HepG2 (cell line): Measurements from ENCODE around the gene PLXNA4. TPM values are rescaled to one million over a fixed set of nuclear protein-coding genes. Genes with fewer than 3 reads are reported as not detected.
A peak's percentile ranks its signal among the peaks of the same experiment; 100 is the strongest.

ENCODE experiments used
- ATAC-seq: fragments of 200-7000 bp; cut with Tn5 transposase; 3 replicates; pipeline ENCODE4 v1.9.1; 2020; ENCODE audit warnings: mild to moderate bottlenecking, moderate library complexity
- BruUV-seq: library from RNA; stranded (reverse); fragments of 400-500 nt; replicated peaks from 2 replicates; lab custom pipeline; 2021; lab: Mats Ljungman, UMichigan
- CTCF ChIA-PET: fragments of 300-600 bp; formaldehyde crosslinking; extraction: SDS; loops from one replicate; lab custom pipeline; 2021; ENCODE audit warnings: low total read pairs, inconsistent platforms, low intra/inter-chr PET ratio; lab: Yijun Ruan, JAX
- POLR2A ChIA-PET: fragments of 350-600 bp; sonication (Branson Sonifier 250); formaldehyde crosslinking; loops from one replicate; lab custom pipeline; 2020; ENCODE audit warnings: antibody characterized with exemption, inconsistent platforms; lab: Yijun Ruan, JAX
- DNase-seq: peaks from one replicate; pipeline ENCODE4 v3.0.0-alpha.2; 2015; ENCODE audit warnings: low spot score
- FAIRE-seq: peaks from 3 replicates; lab custom pipeline; 2011; peaks lifted over from hg19 to GRCh38; lab: Jason Lieb, UNC
- H2AFZ ChIP-seq: one replicate; pipeline ENCODE4 v1.6.1; 2011; ENCODE audit warnings: low read length, inconsistent platforms
- H3K27ac ChIP-seq: fragments of 300-600 bp; 3 replicates; pipeline ENCODE4 v1.8.0; 2011; ENCODE audit warnings: mixed run types, mild to moderate bottlenecking, mixed read lengths, low read length, inconsistent platforms; ENCODE audit not compliant: insufficient read depth; ENCODE audit errors: extremely low read length
- H3K27me3 ChIP-seq, 2 experiments: fragments of 200-600 bp in 1 of 2; 2 replicates in 1 of 2; 3 replicates in 1 of 2; pipeline versions ENCODE4 v1.6.0 to v1.8.0; 2011; ENCODE audit warnings: low read length in 2 of 2, mild to moderate bottlenecking in 2 of 2, moderate library complexity in 2 of 2, inconsistent platforms in 1 of 2; ENCODE audit not compliant: insufficient read depth in 2 of 2, control insufficient read depth in 1 of 2
- H3K36me3 ChIP-seq, 2 experiments: fragments of 200-600 bp in 1 of 2; replicated peaks in 1 of 2; 2 replicates in 1 of 2; 3 replicates in 1 of 2; pipeline versions ENCODE4 v1.5.1 to v1.8.0; 2011; ENCODE audit warnings: low read length in 2 of 2, inconsistent platforms in 1 of 2; ENCODE audit not compliant: insufficient read depth in 2 of 2, control insufficient read depth in 1 of 2
- H3K4me1 ChIP-seq: 2 replicates; pipeline ENCODE4 v1.5.1; 2012; ENCODE audit warnings: low read length, inconsistent platforms; ENCODE audit not compliant: insufficient read depth
- H3K4me2 ChIP-seq: 2 replicates; pipeline ENCODE4 v1.6.0; 2011; ENCODE audit warnings: low read depth, low read length, inconsistent platforms
- H3K4me3 ChIP-seq, 3 experiments: fragments of 200-600 bp in 1 of 3; sonication (generic), shearing (Covaris generic) in 1 of 3; replicated peaks in 1 of 3; 2 replicates each; pipeline ENCODE4 v1.5.1; 2011 to 2016; ENCODE audit warnings: low read length in 3 of 3, inconsistent platforms in 2 of 3, low read depth in 2 of 3, mild to moderate bottlenecking in 2 of 3, control low read depth in 1 of 3, mixed read lengths in 1 of 3; ENCODE audit not compliant: insufficient read depth in 1 of 3
- H3K79me2 ChIP-seq: one replicate; pipeline ENCODE4 v1.6.1; 2011; ENCODE audit warnings: low read length, inconsistent platforms; ENCODE audit not compliant: insufficient read depth
- H3K9ac ChIP-seq: 2 replicates; pipeline ENCODE4 v1.6.0; 2011; ENCODE audit warnings: mild to moderate bottlenecking, low read depth, low read length, inconsistent platforms; ENCODE audit not compliant: insufficient read depth
- H3K9me3 ChIP-seq: 2 replicates; pipeline ENCODE4 v1.5.1; 2012; ENCODE audit warnings: mild to moderate bottlenecking, low read length
- H4K20me1 ChIP-seq: 2 replicates; pipeline ENCODE4 v1.6.0; 2011; ENCODE audit warnings: inconsistent platforms, mild to moderate bottlenecking, low read length, moderate library complexity; ENCODE audit not compliant: insufficient read depth
- RFX5 ChIP-seq: IDR thresholded peaks from 2 replicates; pipeline ENCODE4 v1.6.1; 2011; ENCODE audit warnings: low read depth, low read length, improper control_type of control experiment
- ZNF274 ChIP-seq: sonication (generic); formaldehyde crosslinking; IDR thresholded peaks from 2 replicates; pipeline ENCODE4 v1.5.1; 2020; ENCODE audit warnings: mild to moderate bottlenecking, missing genetic modification reagents
- WGBS: methylation state at CpG from one replicate; pipeline ENCODE4 v1.1.6; 2017; ENCODE audit warnings: low lambda C conversion rate; 5-methylcytosine and 5-hydroxymethylcytosine counted together
- in situ Hi-C: cut with HindIII; loops from 2 replicates; pipeline ENCODE4 v1.10.0; 2017; ENCODE audit warnings: low pct_unique_long_range_greater_than_20kb; ENCODE audit not compliant: extremely low pct_ligation_motif_present
- intact Hi-C: fragments of 100-400 bp; cut with micrococcal nuclease; formaldehyde crosslinking; loops from one replicate; pipeline ENCODE4 v1.10.0; 2022; ENCODE audit not compliant: unreplicated experiment
- polyA plus RNA-seq, 8 experiments: library from polyadenylated mRNA; depleted of rRNA in 3 of 8; stranded (reverse) in 7 of 8; unstranded in 1 of 8; fragments of >200 nt; fragmentation: Illumina TruSeq in 4 of 8; extraction: Trizol in 4 of 8; gene quantifications; 2 replicates each; pipeline versions ENCODE4 v1.2.1 to v1.2.3, GENCODE V29; 2011 to 2016; ENCODE audit warnings: low read depth in 4 of 8, missing spikeins in 1 of 8, mixed read lengths in 1 of 8; ENCODE audit not compliant: insufficient read depth in 1 of 8
- total RNA-seq, 5 experiments: library from RNA; depleted of rRNA; stranded (reverse); fragments of >200 nt; fragmentation: Illumina TruSeq; extraction: Trizol; gene quantifications; 2 replicates each; pipeline ENCODE4 v1.2.3, GENCODE V29; 2016; ENCODE audit warnings: low read depth in 1 of 5
- TF ChIP-seq, protein P1 (sequence below), 2 experiments: fragments of 450-650 bp in 1 of 2; sonication (generic) in 1 of 2; formaldehyde crosslinking in 1 of 2; IDR thresholded peaks; 2 replicates each; pipeline versions ENCODE4 v1.6.1 to v1.8.0; 2016 to 2022; ENCODE audit warnings: antibody characterized with exemption in 1 of 2, mild to moderate bottlenecking in 1 of 2, missing genetic modification reagents in 1 of 2

The PLXNA4 gene
- total and polyA plus RNA-seq, 2 of the 13 experiments (the other 11 are each of a cell fraction or from before 2014, with no cell fraction given): 0.01 to 0.04 TPM

DNA sequence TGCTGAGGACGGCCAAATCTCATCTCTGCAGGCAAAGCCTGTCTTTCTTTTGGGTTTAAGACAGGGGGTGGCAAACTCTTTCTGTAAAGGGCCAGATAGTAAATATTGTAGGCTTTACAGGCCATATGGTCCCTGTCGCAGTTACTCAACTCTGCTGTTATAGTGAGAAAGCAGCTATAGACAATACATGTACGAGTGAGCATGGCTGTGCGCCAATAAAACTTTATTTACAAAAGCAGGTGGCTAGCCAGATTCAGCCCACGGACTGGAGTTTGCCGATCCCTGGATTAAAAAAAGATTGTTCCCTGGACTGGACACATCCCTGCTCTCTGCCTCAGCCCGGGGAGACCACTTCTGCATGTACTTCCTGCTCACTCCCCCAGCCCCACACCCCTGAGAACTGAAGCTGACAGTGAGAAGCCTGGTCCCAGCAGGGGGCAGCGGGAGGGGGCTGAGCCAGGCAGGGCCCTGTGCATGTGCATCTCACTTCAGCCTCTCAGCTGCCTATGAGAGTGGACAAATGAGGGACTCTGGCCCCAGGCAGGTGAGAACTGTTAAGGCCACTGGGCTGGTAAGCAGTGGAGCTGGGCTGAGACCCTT is 392.4 kb downstream of the PLXNA4 start:
- ATAC-seq (no peak), DNase-seq (no peak)
- ChIA-PET POLR2A (no interaction called here), CTCF (no interaction called here)
- Histone ChIP-seq H3K27ac (no peak overlapping the region), H3K9me3 (peaks cover 30% of the 10 kb centered on the region), H3K27me3 (peaks cover 0 to 16% of the 10 kb centered on the region in 2 experiments; a peak in 2 of 5 replicates), H4K20me1 (no peaks in the 10 kb centered on the region), H3K36me3 (no peaks in the 10 kb centered on the region)
- 42% methylated on average over 6 of the region's 8 CpGs for WGBS
- no TSS peak for BruUV-seq
- intact Hi-C loops: no loop called here
- in situ Hi-C loops: no loop called here
- TF ChIP-seq, protein P1, sequence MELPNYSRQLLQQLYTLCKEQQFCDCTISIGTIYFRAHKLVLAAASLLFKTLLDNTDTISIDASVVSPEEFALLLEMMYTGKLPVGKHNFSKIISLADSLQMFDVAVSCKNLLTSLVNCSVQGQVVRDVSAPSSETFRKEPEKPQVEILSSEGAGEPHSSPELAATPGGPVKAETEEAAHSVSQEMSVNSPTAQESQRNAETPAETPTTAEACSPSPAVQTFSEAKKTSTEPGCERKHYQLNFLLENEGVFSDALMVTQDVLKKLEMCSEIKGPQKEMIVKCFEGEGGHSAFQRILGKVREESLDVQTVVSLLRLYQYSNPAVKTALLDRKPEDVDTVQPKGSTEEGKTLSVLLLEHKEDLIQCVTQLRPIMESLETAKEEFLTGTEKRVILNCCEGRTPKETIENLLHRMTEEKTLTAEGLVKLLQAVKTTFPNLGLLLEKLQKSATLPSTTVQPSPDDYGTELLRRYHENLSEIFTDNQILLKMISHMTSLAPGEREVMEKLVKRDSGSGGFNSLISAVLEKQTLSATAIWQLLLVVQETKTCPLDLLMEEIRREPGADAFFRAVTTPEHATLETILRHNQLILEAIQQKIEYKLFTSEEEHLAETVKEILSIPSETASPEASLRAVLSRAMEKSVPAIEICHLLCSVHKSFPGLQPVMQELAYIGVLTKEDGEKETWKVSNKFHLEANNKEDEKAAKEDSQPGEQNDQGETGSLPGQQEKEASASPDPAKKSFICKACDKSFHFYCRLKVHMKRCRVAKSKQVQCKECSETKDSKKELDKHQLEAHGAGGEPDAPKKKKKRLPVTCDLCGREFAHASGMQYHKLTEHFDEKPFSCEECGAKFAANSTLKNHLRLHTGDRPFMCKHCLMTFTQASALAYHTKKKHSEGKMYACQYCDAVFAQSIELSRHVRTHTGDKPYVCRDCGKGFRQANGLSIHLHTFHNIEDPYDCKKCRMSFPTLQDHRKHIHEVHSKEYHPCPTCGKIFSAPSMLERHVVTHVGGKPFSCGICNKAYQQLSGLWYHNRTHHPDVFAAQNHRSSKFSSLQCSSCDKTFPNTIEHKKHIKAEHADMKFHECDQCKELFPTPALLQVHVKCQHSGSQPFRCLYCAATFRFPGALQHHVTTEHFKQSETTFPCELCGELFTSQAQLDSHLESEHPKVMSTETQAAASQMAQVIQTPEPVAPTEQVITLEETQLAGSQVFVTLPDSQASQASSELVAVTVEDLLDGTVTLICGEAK (IDR thresholded peaks at IDR 0.05): no peak
- TF ChIP-seq, protein P1 (CRISPR knock-in tag; IDR thresholded peaks at IDR 0.05): peak; percentile 79
- TF ChIP-seq RFX5: no peak
- no peak for TF ChIP-seq ZNF274 (CRISPR knock-in tag)
- TF ChIP-seq, all 625 proteins: peak for 1
- Histone ChIP-seq H3K9ac (no peak overlapping the region), H3K4me2 (no peak overlapping the region), H3K4me3 (no peak overlapping the region), H3K4me1 (no peaks in the 10 kb centered on the region), H3K79me2 (no peaks in the 10 kb centered on the region), H2AFZ (no peak overlapping the region)
- FAIRE-seq: no peak
